ENCODE results near the gene PSORS1C2. TPM values are rescaled to one million over a fixed set of nuclear protein-coding genes. Genes with fewer than 3 reads are reported as not detected.
A peak's percentile ranks its signal among the peaks of the same experiment; 100 is the strongest.
"Not testable (repeated sequence)": the region's sequence is repeated elsewhere in the genome, so short reads cannot be mapped to it uniquely, and the experiment has no call there.

Gene PSORS1C2
- total RNA-seq (not detected), polyA plus RNA-seq (not detected)
- long read RNA-seq, donor 1: 0 reads
- long read RNA-seq, donor 2: 0 reads
- long read RNA-seq, donor 3: 0 reads

DNA sequence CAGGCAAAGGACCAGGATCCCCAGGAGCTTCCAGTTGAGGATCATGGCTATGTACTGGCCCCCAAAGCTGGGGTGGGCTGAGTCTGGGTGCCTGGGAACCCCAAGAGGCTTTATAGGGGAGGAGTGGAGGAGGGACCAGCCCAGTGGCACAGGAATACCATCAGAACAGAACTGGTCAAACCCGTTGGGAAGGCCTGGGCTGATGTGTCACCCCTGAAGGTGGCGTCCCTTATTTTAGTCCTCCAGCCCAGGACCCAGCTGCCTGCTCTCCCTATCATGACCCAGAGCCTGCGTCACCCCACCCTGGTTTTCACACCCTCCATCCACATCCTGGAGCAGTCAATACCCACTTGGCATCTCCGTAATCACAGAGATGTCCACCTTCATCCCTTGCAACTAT lies at the start of gene PSORS1C2:
Gene PSORS1C2 (minus strand): TSS at position 85 of the 400 bp plus-strand sequence. CDS start 40 bp downstream, at position 45.
- intact Hi-C loops (cut with DNase I): loop anchor here in 7 of 10 donors (2.0 to 10.0 kb wide), 6 partner anchors 38 to 228 kb away; partner anchors contain the start of gene HLA-C (in 1 of the 7)
- H3K36me3 ChIP-seq: peaks cover 0 to 7% (median 0%) of the 10 kb centered on the region in 9 donors
- no peak for TF ChIP-seq POLR2A (IDR thresholded peaks at IDR 0.05)
- TF ChIP-seq, protein P1, sequence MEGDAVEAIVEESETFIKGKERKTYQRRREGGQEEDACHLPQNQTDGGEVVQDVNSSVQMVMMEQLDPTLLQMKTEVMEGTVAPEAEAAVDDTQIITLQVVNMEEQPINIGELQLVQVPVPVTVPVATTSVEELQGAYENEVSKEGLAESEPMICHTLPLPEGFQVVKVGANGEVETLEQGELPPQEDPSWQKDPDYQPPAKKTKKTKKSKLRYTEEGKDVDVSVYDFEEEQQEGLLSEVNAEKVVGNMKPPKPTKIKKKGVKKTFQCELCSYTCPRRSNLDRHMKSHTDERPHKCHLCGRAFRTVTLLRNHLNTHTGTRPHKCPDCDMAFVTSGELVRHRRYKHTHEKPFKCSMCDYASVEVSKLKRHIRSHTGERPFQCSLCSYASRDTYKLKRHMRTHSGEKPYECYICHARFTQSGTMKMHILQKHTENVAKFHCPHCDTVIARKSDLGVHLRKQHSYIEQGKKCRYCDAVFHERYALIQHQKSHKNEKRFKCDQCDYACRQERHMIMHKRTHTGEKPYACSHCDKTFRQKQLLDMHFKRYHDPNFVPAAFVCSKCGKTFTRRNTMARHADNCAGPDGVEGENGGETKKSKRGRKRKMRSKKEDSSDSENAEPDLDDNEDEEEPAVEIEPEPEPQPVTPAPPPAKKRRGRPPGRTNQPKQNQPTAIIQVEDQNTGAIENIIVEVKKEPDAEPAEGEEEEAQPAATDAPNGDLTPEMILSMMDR (IDR thresholded peaks at IDR 0.05): no peak

DNA sequence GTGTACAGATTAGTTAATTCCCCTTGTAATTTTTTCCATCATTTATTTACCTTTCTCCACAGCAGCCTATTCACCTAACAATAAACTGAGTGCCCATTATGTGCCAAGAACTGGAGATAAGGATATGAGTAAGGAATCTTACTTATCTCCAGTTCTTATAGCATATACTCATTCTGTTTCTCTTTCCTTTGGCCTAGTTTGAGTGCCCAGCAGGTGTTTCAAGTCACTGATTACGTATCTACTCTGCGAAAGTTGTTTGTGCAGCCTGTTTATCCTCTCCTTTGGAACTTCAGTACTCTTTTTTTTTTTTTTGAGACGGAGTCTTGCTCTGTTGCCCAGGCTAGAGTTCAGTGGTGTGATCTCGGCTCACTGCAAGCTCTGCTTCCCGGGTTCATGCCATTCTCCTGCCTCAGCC lies 48.9 kb upstream of the PSORS1C2 start:
- Histone ChIP-seq H3K27me3 (no peaks in the 10 kb centered on the region), H3K36me3 (no peaks in the 10 kb centered on the region), H3K27ac (no peak overlapping the region), H3K4me1 (peaks cover 0 to 20% (median 0%) of the 10 kb centered on the region in 12 donors), H3K4me3 (no peak overlapping the region), H3K9me3 (no peaks in the 10 kb centered on the region)
- intact Hi-C loops (cut with DNase I): loop anchor here in 2 of 10 donors (2.0 kb wide), 2 partner anchors 45 to 49 kb away; partner anchors contain the start of gene PSORS1C2 (in 1 of the 2)
- 76 to 91% (median 82%) methylated on average over 5 of the region's 5 CpGs for WGBS, 4 donors
- no peak for TF ChIP-seq POLR2A (IDR thresholded peaks at IDR 0.05)
- TF ChIP-seq, protein P1 (IDR thresholded peaks at IDR 0.05): no peak
- ATAC-seq (no peak), DNase-seq (no peak)

More for the DNA sequence above, at the start of gene PSORS1C2:
- H3K4me1 ChIP-seq: peaks cover 0 to 38% (median 24%) of the 10 kb centered on the region in 12 donors
- ATAC-seq (no peak), DNase-seq (no peak)
- H3K9me3 ChIP-seq: no peaks in the 10 kb centered on the region
- H3K4me3 ChIP-seq: peak within 1 kb of the TSS in 5 of 12 donors; percentile 21 to 42 (median 33)
- peak within 1 kb of the TSS in 1 of 12 donors; percentile 32 for H3K27ac ChIP-seq
- WGBS, 4 donors: 82 to 89% (median 87%) methylated on average over 4 of the region's 4 CpGs
- no peaks in the 10 kb centered on the region for H3K27me3 ChIP-seq

DNA sequence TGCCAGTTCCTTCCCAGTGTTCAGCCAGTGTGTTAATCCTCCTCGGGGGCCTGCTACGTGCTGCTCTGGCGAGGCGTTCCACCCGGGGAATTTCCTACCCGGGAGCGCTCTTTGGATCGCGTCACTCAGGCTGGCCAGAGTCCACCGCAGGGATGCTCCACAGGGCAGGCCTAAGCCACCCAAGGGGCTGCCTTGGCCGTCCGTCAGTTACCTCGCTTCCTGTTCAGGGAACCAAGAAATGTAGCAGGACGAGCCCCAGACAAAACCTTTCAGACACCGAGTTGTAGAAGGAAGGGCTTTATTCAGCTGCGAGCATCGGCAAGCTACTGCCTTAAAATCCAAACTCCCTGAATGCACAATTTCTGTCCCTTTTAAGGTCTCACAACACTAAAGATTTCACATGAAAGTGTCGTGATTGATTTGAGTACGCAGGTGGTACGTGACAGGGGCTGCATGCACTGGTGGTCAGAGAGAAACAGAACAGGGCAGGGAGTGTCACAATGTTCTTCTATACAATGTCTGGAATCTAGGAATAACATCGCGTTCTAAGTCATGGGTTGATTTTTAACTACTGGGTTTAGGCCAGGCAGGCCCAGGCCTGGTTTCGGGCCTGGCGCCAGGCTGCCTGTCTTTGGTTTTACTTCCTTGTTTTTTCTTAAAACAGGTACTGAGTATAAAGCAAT lies 47.3 kb upstream of the PSORS1C2 start:
- H3K4me1 ChIP-seq: peaks cover 0 to 21% (median 0%) of the 10 kb centered on the region in 12 donors
- 48 to 57% (median 54%) methylated on average over 21 to 24 of the region's 24 CpGs for WGBS, 4 donors
- H3K36me3 ChIP-seq: no peaks in the 10 kb centered on the region
- no peaks in the 10 kb centered on the region for H3K9me3 ChIP-seq
- H3K4me3 ChIP-seq: peak overlapping the region; percentile 2 to 58 (median 44)
- intact Hi-C loops (cut with DNase I): loop anchor here in 2 of 10 donors (2.0 kb wide), 2 partner anchors 43 to 47 kb away; partner anchors contain the start of gene PSORS1C2 (in 1 of the 2)
- TF ChIP-seq, protein P1 (IDR thresholded peaks at IDR 0.05): no peak
- TF ChIP-seq POLR2A (IDR thresholded peaks at IDR 0.05): peak in 1 of 2 donors; percentile 58
- no peaks in the 10 kb centered on the region for H3K27me3 ChIP-seq
- ATAC-seq: peak in 3 of 4 donors; percentile 45 to 71 (median 59)
- H3K27ac ChIP-seq: peak overlapping the region; percentile 70 to 95 (median 81)
- peak; percentile 67 to 88 (median 85) for DNase-seq

DNA sequence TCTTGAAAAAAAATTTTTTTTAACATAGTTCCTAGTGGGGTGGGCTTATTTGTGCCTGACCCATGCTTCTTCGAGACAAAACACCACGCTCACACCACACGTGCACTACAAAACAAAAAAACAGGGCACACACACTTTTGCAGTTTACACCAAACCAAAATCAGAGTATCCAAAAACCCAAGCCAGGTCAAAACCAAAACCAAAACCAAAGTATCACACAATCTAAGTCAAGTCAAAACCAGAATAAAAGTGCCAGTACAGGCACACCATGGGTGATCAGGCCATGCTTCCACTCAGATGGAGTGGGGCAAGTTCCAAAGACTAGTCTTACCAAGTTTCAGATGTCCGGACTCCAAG lies 46.8 kb upstream of the PSORS1C2 start:
- H3K4me3 ChIP-seq: peak overlapping the region; percentile 2 to 58 (median 44)
- H3K36me3 ChIP-seq, DNase-seq, ATAC-seq, H3K9me3 ChIP-seq, H3K27me3 ChIP-seq: not testable (repeated sequence)
- peaks cover 0 to 25% (median 0%) of the 10 kb centered on the region in 12 donors for H3K4me1 ChIP-seq
- whole genome bisulfite sequencing, 4 donors: 50 to 66% (median 58%) methylated on average over 4 of the region's 4 CpGs
- peak overlapping the region; percentile 70 to 95 (median 81) for H3K27ac ChIP-seq
- intact Hi-C loops (cut with DNase I): loop anchor here in 2 of 10 donors (2.0 kb wide), 2 partner anchors 43 to 47 kb away; partner anchors contain the start of gene PSORS1C2 (in 1 of the 2)

DNA sequence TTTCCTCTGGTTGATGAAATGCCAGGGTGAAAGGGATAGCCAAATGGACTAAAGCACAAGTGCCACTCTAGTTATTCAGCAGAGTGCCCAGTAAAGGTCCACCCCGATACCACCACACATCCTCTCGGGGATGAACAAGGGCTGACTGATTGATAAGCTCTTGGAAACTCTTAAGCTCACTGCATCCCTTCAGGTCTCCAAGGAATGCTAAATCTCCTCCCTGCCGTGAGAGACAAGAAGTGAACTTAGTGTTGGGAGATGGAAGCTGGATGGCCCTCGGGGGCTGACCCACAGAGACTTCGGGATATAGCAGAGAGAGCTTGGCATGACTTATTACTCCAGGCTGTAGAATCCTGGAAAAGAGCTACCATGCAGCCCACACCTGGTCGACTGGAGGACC lies 45.0 kb upstream of the PSORS1C2 start:
- H3K27ac ChIP-seq; DNase-seq; intact Hi-C loops (cut with DNase I); H3K27me3 ChIP-seq; H3K36me3 ChIP-seq; ATAC-seq; H3K9me3 ChIP-seq; H3K4me3 ChIP-seq: not testable (repeated sequence)
- 69 to 80% (median 77%) methylated on average over 6 of the region's 6 CpGs for WGBS, 4 donors
- H3K4me1 ChIP-seq: peaks cover 0 to 40% (median 1%) of the 10 kb centered on the region in 12 donors

DNA sequence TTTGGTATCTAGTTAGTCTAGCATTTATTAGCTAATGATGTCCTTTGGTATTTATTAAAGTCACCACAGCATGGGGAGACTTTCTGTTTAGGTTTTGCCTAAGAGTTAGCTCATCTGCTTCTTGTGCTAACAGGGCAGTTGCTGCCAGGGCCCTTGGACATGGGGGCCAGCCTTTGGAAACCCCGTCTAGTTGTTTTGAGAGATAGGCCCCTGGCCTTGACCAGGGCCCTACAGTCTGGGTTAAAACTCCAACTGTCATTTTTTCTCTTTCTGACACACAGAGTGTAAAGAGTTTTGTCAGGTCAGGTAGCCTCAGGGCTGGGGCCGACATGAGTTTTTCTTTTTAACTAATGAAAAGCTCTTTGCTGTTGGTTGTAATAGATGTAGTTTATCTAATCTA lies 44.4 kb upstream of the PSORS1C2 start:
- H3K4me3 ChIP-seq; intact Hi-C loops (cut with DNase I); DNase-seq; ATAC-seq; H3K36me3 ChIP-seq; H3K27ac ChIP-seq; H3K27me3 ChIP-seq; H3K9me3 ChIP-seq: not testable (repeated sequence)
- peaks cover 0 to 46% (median 1%) of the 10 kb centered on the region in 12 donors for H3K4me1 ChIP-seq
- 61 to 100% (median 83%) methylated on average over 2 of the region's 2 CpGs for WGBS, 4 donors
